Choroid plexus epithelial cell (primary cell): Measurements from ENCODE around the gene CDS2.

Experiments used
- DNase-seq: peaks from one replicate; pipeline ENCODE4 v3.0.0-alpha.2; 2010; ENCODE audit warnings: low read depth
- H3K4me3 ChIP-seq: 2 replicates; pipeline ENCODE4 v1.5.1; 2011; ENCODE audit warnings: low read depth, mild to moderate bottlenecking, control low read depth, low read length, moderate library complexity
- TF ChIP-seq, protein P1 (sequence below): conservative IDR thresholded peaks from 2 replicates; pipeline ENCODE4 v1.5.1; 2011; ENCODE audit warnings: low read depth, mild to moderate bottlenecking, control low read depth, inconsistent platforms, low read length, moderate library complexity

CDS2 gene

DNA sequence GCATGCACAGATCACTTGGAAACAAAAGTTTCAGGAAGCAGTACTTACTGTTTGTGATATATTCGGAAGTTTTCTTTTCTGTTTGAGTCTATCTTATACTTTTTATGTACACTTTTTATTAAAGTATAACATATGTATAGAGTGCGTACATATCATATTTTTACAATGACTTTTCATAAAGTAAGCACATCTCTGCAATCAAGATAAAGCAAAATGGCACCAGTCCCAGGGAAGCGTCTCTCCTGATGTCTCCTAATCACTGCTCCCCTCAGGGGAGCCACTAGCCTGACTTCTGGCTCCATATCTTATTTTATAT is 26.3 kb downstream of the CDS2 start:
- no peak overlapping the region for H3K4me3 ChIP-seq
- TF ChIP-seq, protein P1, sequence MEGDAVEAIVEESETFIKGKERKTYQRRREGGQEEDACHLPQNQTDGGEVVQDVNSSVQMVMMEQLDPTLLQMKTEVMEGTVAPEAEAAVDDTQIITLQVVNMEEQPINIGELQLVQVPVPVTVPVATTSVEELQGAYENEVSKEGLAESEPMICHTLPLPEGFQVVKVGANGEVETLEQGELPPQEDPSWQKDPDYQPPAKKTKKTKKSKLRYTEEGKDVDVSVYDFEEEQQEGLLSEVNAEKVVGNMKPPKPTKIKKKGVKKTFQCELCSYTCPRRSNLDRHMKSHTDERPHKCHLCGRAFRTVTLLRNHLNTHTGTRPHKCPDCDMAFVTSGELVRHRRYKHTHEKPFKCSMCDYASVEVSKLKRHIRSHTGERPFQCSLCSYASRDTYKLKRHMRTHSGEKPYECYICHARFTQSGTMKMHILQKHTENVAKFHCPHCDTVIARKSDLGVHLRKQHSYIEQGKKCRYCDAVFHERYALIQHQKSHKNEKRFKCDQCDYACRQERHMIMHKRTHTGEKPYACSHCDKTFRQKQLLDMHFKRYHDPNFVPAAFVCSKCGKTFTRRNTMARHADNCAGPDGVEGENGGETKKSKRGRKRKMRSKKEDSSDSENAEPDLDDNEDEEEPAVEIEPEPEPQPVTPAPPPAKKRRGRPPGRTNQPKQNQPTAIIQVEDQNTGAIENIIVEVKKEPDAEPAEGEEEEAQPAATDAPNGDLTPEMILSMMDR: no peak
- DNase-seq: no peak

DNA sequence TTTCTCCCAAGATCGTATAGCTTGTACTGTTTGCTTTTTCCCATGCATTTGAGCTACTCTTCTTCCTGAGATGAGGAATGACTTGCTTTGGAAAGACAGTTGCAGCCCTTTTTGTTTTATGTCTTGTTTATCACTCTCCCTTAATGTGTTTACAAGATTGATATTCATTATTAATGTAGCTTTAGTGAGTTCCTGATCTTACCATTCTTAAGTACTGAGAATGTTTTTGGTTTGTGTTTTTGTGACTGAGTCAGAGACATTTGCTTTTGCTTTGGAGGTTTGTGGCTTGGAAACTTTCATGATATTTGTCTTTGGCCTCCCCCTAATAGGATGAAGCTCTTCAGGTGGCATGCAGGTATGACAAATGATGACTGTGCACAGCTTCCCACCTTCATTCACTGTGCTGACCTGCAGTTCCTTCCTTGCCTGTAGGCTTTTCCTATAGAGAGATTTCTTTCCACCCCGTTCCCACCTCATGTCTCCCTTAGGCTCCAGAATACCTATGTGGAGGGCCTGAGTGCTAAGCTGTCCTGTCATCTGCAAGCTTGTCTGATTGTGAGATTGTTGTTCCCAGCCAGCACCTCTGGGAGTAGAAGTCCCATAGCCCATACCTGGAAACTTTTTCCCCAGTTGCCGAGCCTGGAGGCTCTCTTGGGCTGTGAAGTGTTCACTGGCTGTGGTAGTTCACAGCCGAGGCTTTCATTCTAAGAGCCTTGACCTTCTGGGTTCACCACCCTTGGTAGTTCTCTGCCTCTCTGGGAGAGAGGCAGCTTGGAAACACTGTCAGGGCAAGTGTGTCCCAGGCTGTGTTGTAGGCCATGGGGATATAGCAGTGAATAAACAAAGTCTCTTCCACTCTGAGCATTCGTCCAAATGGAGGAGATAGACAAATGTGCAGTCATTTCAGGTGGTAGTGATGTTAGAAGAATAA is 27.1 kb downstream of the CDS2 start:
- DNase-seq: no peak
- no peak overlapping the region for H3K4me3 ChIP-seq

DNA sequence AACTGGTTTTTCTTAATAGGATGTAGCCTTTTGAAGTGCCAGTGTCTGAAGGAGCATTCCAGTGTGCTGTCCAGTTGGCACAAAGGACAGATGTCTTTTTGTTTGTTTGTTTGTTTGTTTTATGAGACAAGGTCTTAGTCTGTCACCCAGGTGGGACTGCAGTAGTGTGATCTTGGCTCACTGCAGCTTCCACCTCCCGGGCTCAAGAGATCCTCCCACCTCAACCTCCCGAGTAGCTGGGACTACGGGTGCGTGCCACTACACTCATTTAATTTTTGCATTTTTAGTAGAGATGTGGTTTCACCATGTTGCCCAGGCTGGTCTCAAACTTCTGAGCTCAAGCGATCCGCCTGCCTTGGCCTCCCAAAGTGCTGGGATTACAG is 27.7 kb downstream of the CDS2 start:
- no peak overlapping the region for H3K4me3 ChIP-seq
- TF ChIP-seq, protein P1: no peak
- DNase-seq: no peak

More for the DNA sequence above, 27.1 kb downstream of the CDS2 start:
- TF ChIP-seq, protein P1: no peak

DNA sequence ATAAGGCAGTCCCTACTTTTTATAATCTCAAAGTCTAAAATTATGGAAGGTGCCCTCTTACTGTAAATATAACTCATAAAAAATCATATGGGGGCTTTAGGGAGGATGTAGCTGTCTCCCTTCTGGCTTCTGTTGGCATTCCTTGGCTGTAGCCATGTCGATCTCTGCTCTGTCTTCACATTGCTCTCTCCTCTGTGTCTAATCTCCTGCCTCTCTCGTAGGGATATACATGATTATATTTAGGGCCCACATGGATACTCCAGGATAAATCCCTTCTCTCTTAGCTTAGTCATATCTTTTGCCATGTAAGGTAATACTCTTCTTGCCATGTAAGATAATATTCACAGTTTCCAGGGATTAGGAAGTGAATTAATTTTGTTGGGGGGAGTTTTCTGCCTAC is 28.6 kb downstream of the CDS2 start:
- TF ChIP-seq, protein P1: no peak
- DNase-seq: no peak
- H3K4me3 ChIP-seq: no peak overlapping the region

DNA sequence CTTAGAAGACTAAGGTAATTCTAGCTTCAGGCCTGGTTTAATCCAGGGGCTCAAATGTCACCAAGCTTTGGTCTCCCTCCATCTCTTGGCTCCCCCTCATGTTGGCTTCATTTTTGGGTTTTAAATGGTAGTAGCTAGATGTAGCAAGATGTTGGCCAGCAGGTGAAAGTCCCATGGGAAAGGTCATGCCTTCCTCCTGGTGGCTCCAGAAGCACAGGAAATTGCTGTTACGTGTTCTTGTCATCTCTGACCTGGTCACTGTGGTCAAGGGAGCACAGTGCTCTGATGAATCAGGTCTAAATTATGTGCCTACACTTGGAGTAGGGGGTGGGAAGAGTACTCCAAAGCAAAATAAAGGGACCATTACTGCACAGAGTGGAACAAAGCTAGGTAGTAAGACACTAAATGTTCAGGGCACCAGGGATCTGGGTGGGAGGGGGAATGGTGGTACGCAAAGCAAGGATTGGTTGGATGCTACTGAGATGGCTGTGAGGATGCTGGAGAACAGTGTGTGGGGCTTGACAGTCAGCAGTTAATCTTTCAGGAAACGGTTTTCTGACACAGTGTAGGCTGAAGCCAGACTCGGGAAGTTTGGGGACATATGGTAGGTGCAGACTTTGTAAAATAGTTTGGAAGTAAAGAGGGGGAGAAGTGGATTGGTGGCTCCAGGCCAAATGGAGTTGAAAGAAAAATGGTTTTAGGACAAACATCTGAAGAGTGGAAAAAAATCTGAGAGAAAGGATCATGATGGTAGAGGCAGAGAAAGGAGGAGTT is 30.1 kb downstream of the CDS2 start:
- no peak overlapping the region for H3K4me3 ChIP-seq
- TF ChIP-seq, protein P1: no peak
- peak; percentile 41 for DNase-seq

DNA sequence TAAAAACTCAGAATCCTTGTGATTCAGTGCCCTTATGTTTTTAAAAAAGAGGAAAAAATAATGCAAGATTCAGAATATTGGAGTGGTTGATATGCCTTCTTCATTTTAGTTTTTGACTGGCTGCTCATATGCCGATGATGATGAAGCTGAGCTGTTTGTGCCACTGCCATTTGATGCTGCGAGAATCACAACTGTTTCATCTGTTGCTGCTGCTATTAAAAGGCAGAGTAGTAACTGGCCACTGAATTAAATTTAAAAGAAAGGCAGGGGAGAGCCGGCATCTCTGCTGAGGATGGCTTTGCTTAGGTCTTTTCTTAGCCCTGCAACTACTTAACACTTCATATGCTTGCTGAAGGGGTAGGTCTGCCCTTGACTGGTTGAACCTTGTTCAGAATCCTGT is 33.1 kb downstream of the CDS2 start:
- no peak for DNase-seq
- H3K4me3 ChIP-seq: no peak overlapping the region
- TF ChIP-seq, protein P1: no peak
